Naive thymus-derived CD8-positive, alpha-beta T cell (primary cell): Measurements from ENCODE around the gene PRND. TPM values are rescaled to one million over a fixed set of nuclear protein-coding genes. Genes with fewer than 3 reads are reported as not detected.
A peak's percentile ranks its signal among the peaks of the same experiment; 100 is the strongest.

ENCODE experiments used
- ATAC-seq, 2 donors: fragments of 150-1000 bp; cut with Tn5 transposase in 1 of 2; sonication (Bioruptor Pico), chemical (Tn5 transposase) in 1 of 2; 1 replicate in 1 of 2; 2 replicates in 1 of 2; pipeline ENCODE4 v1.10.0; 2021; ENCODE audit warnings: mild to moderate bottlenecking in 2 of 2, moderate library complexity in 2 of 2
- POLR2A ChIA-PET: fragments of 350-600 bp; sonication (Branson Sonifier 250); formaldehyde crosslinking; loops from one replicate; lab custom pipeline; 2021; ENCODE audit warnings: antibody characterized with exemption; lab: Charles Lee
- DNase-seq, 10 donors: peaks; one replicate each; pipeline versions ENCODE4 v3.0.0 to v3.0.0-alpha.2; 2020 to 2022
- H3K27ac Mint-ChIP-seq, 10 donors: one replicate each; pipeline ENCODE4 v1.8.0; 2020 to 2022; ENCODE audit warnings: mild to moderate bottlenecking in 10 of 10, mixed read lengths in 10 of 10, moderate library complexity in 4 of 10, inconsistent platforms in 1 of 10
- H3K27me3 Mint-ChIP-seq, 5 donors: one replicate each; pipeline ENCODE4 v1.8.0; 2021 to 2022; ENCODE audit warnings: mixed read lengths in 5 of 5
- H3K36me3 Mint-ChIP-seq, 3 donors: one replicate each; pipeline ENCODE4 v1.8.0; 2020 to 2022; ENCODE audit warnings: mixed read lengths in 3 of 3, mild to moderate bottlenecking in 2 of 3, inconsistent platforms in 1 of 3
- H3K4me1 Mint-ChIP-seq, 4 donors: one replicate each; pipeline ENCODE4 v1.8.0; 2021 to 2022; ENCODE audit warnings: mixed read lengths in 4 of 4
- H3K4me3 Mint-ChIP-seq, 10 donors: one replicate each; pipeline ENCODE4 v1.8.0; 2020 to 2022; ENCODE audit warnings: mild to moderate bottlenecking in 10 of 10, mixed read lengths in 10 of 10, moderate library complexity in 6 of 10, inconsistent platforms in 1 of 10
- H3K9me3 Mint-ChIP-seq, 9 donors: one replicate each; pipeline ENCODE4 v1.8.0; 2020 to 2022; ENCODE audit warnings: mixed read lengths in 9 of 9, mild to moderate bottlenecking in 3 of 9, inconsistent platforms in 1 of 9, moderate library complexity in 1 of 9
- polyA plus RNA-seq, 3 donors: library from polyadenylated mRNA; unstranded; fragments of 300-500 nt; fragmentation: Illumina TruSeq; gene quantifications; one replicate each; pipeline ENCODE4 v1.2.3, GENCODE V29; 2021
- total RNA-seq, 8 experiments: library from RNA in 2 of 8; stranded (reverse) in 2 of 8; gene quantifications; one replicate each; pipeline ENCODE4 v1.2.3 and lab custom pipeline; 2021 to 2026

The PRND gene
- total and polyA plus RNA-seq, 5 experiments from 2014 or later: not detected

DNA sequence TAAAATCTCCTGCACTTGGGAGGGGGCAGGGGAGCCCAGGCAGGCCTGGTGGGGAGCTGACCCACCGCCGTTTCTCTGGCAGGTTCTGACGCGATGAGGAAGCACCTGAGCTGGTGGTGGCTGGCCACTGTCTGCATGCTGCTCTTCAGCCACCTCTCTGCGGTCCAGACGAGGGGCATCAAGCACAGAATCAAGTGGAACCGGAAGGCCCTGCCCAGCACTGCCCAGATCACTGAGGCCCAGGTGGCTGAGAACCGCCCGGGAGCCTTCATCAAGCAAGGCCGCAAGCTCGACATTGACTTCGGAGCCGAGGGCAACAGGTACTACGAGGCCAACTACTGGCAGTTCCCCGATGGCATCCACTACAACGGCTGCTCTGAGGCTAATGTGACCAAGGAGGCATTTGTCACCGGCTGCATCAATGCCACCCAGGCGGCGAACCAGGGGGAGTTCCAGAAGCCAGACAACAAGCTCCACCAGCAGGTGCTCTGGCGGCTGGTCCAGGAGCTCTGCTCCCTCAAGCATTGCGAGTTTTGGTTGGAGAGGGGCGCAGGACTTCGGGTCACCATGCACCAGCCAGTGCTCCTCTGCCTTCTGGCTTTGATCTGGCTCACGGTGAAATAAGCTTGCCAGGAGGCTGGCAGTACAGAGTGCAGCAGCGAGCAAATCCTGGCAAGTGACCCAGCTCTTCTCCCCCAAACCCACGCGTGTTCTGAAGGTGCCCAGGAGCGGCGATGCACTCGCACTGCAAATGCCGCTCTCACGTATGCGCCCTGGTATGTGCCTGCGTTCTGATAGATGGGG, 3.0 kb downstream of the PRND start:
- H3K27ac Mint-ChIP-seq: peak overlapping the region in 1 of 10 donors; percentile 61

DNA sequence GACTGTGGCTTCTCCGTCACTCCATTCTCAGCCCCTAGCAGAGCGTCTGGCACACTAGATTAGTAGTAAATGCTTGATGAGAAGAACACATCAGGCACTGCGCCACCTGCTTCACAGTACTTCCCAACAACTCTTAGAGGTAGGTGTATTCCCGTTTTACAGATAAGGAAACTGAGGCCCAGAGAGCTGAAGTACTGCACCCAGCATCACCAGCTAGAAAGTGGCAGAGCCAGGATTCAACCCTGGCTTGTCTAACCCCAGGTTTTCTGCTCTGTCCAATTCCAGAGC, 3.5 kb downstream of the PRND start:
- Mint-ChIP-seq H3K4me1 (peaks cover 9 to 28% (median 20%) of the 10 kb centered on the region in 4 donors), H3K27me3 (peaks cover 0 to 1% (median 0%) of the 10 kb centered on the region in 5 donors), H3K27ac (peak overlapping the region in 1 of 10 donors; percentile 61), H3K9me3 (no peaks in the 10 kb centered on the region), H3K4me3 (no peak overlapping the region), H3K36me3 (no peaks in the 10 kb centered on the region)
- ATAC-seq (no peak), DNase-seq (no peak)
- POLR2A ChIA-PET: no interaction called here

More for the DNA sequence above, 3.0 kb downstream of the PRND start:
- no peak overlapping the region for H3K4me3 Mint-ChIP-seq
- H3K36me3 Mint-ChIP-seq: no peaks in the 10 kb centered on the region
- DNase-seq (no peak), ATAC-seq (no peak)
- peaks cover 0 to 1% (median 0%) of the 10 kb centered on the region in 5 donors for H3K27me3 Mint-ChIP-seq
- H3K9me3 Mint-ChIP-seq: no peaks in the 10 kb centered on the region
- peaks cover 9 to 34% (median 23%) of the 10 kb centered on the region in 4 donors for H3K4me1 Mint-ChIP-seq
- POLR2A ChIA-PET: no interaction called here

DNA sequence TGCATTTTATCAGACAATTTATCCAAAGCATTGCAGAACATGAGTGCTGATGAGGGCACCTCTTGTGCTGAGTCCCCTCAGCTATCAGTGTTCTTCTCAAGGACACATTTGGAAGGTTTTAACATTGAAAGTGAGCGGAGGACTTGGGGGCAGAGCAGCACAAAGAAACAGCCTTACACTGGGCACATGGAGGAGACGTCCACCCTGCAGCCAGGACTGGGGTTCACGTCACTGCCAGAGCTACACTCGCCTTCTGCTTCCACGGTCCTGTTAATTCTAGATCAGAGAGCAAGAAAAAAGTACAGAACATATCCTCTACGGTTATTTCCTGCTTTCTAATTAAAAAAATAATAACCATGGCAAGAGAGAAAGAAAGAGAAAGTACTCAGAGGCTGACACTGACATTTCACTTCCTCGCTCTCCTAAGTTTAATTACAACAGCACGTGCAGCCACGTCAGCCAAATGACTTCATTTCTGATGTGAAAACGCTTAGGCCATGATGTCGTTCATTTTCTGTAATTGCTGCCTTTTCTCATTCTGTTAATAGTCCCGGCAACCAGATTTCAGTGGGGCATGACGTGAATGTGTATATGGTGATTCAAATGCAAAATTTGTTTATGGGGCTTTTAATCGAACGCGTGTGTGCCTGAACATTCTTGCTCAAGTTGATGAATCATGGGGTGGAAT, 5.1 kb downstream of the PRND start:
- peak overlapping the region; percentile 66 to 90 (median 83) for H3K27ac Mint-ChIP-seq
- peaks cover 0 to 4% (median 1%) of the 10 kb centered on the region in 5 donors for H3K27me3 Mint-ChIP-seq
- peak; percentile 76 to 90 for ATAC-seq
- DNase-seq: peak in 6 of 10 donors; percentile 19 to 69 (median 44)
- H3K4me3 Mint-ChIP-seq: peak overlapping the region; percentile 56 to 80 (median 67)
- H3K4me1 Mint-ChIP-seq: peaks cover 7 to 18% (median 10%) of the 10 kb centered on the region in 4 donors
- POLR2A ChIA-PET: no interaction called here
- H3K36me3 Mint-ChIP-seq: no peaks in the 10 kb centered on the region
- H3K9me3 Mint-ChIP-seq: no peaks in the 10 kb centered on the region

DNA sequence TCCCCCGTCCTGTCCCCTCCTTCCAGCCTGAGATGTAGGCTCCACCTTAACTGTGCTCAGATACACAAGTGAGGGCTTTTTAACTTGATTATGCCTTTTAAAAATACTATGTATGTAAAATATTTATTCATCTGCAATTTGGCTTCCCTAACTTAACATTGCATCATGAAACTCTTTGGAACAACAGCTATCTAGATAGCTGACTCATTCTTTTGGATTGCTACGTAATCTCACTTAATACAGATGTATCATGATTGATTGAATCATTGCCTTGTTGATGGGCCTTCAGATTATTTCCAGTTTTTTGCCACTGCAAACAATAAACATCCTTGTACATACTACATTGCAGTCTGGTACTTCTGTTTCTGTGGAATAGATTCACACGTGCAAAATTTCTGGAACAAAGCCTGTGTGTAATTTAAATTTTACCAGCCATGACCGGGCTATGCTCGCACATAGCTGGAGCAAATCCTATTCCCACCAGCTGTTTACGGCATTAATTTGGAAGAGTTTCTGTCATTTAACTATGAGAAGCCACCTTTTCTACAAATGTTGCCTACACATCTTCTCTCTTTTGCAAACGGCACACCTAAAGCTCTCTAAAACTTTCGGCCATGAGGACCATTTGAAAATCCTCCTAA, 6.5 kb downstream of the PRND start:
- no peak for ATAC-seq
- Mint-ChIP-seq H3K4me3 (no peak overlapping the region), H3K27me3 (peaks cover 9 to 16% (median 11%) of the 10 kb centered on the region in 5 donors), H3K27ac (peak overlapping the region in 2 of 10 donors; percentile 43 to 74), H3K4me1 (peaks cover 7 to 18% (median 10%) of the 10 kb centered on the region in 4 donors), H3K36me3 (no peaks in the 10 kb centered on the region), H3K9me3 (no peaks in the 10 kb centered on the region)
- POLR2A ChIA-PET: no interaction called here
- DNase-seq: no peak

DNA sequence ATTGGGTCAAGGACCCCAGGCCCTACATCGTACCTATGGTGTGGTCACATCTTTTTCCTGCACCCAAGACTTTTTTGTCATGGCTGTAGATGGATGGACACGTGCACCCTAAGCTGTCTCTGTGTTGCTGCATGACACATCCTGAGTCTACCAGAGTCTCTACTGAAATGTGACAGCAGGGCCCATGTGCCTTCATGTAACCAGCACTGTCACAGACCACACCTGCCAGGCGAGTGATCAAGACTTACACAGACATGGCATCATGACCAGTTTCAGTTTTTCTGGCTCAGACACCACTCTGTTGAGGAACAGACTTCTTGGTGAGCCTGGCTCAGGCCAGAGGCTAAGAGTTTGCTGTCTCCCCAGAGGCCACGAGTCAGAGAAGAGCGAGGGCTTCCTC, 7.6 kb downstream of the PRND start:
- Mint-ChIP-seq H3K27me3 (peaks cover 10 to 17% (median 12%) of the 10 kb centered on the region in 5 donors), H3K4me1 (peaks cover 7 to 18% (median 10%) of the 10 kb centered on the region in 4 donors), H3K9me3 (no peaks in the 10 kb centered on the region), H3K27ac (peak overlapping the region in 1 of 10 donors; percentile 21), H3K36me3 (no peaks in the 10 kb centered on the region), H3K4me3 (no peak overlapping the region)
- ATAC-seq (no peak), DNase-seq (no peak)
- POLR2A ChIA-PET: no interaction called here

DNA sequence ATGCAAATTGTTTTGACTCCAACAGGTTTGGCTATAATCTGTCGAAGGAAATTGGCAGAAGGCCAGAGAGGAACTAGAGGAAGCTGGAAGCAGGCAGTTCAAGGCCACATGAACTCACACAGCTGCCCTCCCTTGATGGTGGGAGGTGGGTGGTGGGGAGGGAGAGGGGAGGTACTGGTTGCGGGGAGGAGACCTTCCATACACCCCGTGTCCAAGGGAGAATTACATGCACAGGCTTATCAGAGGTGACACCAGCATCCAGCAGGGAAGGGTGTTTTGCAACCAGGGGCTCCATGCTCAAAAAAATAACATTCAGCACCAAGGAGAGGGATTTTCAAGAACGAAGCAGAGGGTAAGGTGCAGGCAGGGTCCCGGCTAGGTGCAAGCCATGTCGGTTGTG, 9.1 kb downstream of the PRND start:
- no peak overlapping the region for H3K27ac Mint-ChIP-seq
- no peaks in the 10 kb centered on the region for H3K9me3 Mint-ChIP-seq
- peaks cover 13 to 24% (median 20%) of the 10 kb centered on the region in 5 donors for H3K27me3 Mint-ChIP-seq
- ATAC-seq (no peak), DNase-seq (no peak)
- peaks cover 0 to 2% (median 0%) of the 10 kb centered on the region in 3 donors for H3K36me3 Mint-ChIP-seq
- POLR2A ChIA-PET: no interaction called here
- peaks cover 7 to 18% (median 10%) of the 10 kb centered on the region in 4 donors for H3K4me1 Mint-ChIP-seq
- H3K4me3 Mint-ChIP-seq: no peak overlapping the region

DNA sequence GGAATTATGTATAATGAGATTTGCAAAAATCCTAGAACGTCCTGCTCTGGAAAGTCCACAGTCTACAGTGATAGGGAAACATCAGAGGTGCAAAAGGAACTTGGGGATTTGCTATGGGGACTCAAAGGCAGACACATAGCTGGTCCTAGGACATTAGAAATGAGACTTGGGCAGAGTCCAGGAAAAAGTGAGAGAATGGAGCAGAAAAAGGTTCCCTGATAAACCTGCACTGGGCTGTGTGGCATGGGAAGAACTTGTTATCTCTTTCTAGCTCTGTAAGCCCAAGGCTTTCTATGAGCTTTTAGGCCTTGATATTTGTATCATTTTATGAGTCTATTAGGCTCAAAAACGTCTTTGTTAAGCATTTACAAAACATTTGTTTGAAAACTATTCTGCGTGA, 15.2 kb downstream of the PRND start:
- no peaks in the 10 kb centered on the region for H3K9me3 Mint-ChIP-seq
- H3K4me1 Mint-ChIP-seq: peaks cover 0 to 6% (median 4%) of the 10 kb centered on the region in 4 donors
- no peak overlapping the region for H3K27ac Mint-ChIP-seq
- no peak overlapping the region for H3K4me3 Mint-ChIP-seq
- ATAC-seq (no peak), DNase-seq (no peak)
- peaks cover 0 to 2% (median 0%) of the 10 kb centered on the region in 3 donors for H3K36me3 Mint-ChIP-seq
- peaks cover 22 to 40% (median 31%) of the 10 kb centered on the region in 5 donors for H3K27me3 Mint-ChIP-seq
- POLR2A ChIA-PET: interaction anchor here (0.6 kb wide), 1 partner anchor 256 kb away, joined by 7 read pairs; no protein-coding TSS in a partner anchor

DNA sequence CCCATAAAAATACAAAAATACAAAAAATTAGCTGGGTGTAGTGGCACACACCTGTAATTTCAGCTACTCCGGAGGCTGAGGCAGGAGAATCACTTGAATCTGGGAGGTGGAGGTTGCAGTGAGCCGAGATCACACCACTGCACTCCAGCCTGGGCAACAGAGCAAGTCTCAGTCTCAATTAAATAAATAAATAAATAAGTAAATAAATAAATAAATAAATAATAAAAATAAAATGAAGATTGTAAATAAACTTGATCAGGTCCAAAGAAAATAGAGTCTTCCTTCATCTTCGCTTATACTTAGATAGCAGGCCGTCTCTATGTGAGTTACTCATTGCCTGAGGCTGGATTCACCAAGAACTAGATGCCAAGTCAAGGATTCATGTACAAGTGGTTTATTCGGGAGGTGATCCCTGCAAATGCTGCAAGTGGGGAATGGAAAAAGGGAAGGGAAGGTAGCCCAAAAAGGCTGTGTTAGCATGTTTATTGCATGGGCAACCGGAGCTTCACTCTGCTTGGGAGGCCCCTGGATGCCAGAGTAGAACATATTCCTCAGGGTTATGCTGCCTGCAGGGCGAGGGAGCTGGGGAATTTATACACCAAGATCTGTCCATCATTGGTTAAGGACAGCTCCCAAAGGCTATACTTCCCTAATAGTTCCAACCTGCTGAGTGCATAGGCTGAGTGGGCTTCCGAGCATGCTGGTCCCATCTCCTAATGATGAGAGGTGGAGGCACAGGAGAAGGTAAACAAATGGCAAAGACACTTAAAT, 16.3 kb downstream of the PRND start:
- H3K4me3 Mint-ChIP-seq: no peak overlapping the region
- no peak overlapping the region for H3K27ac Mint-ChIP-seq
- ATAC-seq: no peak
- peaks cover 14 to 29% (median 23%) of the 10 kb centered on the region in 5 donors for H3K27me3 Mint-ChIP-seq
- H3K4me1 Mint-ChIP-seq: peaks cover 0 to 6% (median 4%) of the 10 kb centered on the region in 4 donors
- H3K36me3 Mint-ChIP-seq: peaks cover 0 to 2% (median 0%) of the 10 kb centered on the region in 3 donors
- POLR2A ChIA-PET: no interaction called here
- H3K9me3 Mint-ChIP-seq: no peaks in the 10 kb centered on the region
- no peak for DNase-seq

DNA sequence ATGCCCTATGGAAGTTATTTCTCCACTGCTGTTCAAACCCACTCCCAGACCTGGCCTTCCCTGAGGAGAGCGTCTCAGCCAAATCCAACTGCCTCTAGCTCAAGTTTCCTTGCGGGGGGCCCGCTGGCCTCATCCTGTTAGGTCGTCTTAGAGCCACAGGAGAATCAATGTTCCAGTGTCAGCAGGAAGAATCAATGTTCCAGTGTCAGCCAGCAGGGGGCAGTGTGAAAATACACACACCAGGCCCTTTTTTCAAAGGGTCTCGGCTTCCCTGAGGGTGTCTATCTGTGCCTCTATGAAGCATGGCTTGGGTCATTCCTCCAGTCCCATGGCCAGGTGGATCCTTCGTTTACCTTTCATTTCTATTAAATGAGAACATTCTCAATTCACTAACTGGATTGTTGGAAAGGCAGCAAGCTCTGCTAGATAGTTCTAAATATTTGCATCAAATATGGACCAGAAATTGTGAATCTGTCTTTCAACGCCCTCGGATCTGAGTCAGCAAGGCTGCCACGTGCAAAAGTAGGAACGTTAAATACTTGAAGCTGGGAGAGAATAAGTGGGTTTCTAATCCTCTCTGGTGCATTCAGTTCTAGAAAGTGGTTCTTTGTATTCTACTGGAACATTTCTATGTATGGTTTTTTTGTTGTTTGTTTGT, 19.2 kb downstream of the PRND start:
- Mint-ChIP-seq H3K9me3 (no peaks in the 10 kb centered on the region), H3K36me3 (no peaks in the 10 kb centered on the region), H3K4me3 (no peak overlapping the region), H3K27me3 (peaks cover 8 to 18% (median 15%) of the 10 kb centered on the region in 5 donors), H3K4me1 (peaks cover 0 to 6% (median 4%) of the 10 kb centered on the region in 4 donors), H3K27ac (no peak overlapping the region)
- POLR2A ChIA-PET: no interaction called here
- DNase-seq: peak; percentile 37 to 80 (median 60)
- ATAC-seq: peak; percentile 65 to 67

DNA sequence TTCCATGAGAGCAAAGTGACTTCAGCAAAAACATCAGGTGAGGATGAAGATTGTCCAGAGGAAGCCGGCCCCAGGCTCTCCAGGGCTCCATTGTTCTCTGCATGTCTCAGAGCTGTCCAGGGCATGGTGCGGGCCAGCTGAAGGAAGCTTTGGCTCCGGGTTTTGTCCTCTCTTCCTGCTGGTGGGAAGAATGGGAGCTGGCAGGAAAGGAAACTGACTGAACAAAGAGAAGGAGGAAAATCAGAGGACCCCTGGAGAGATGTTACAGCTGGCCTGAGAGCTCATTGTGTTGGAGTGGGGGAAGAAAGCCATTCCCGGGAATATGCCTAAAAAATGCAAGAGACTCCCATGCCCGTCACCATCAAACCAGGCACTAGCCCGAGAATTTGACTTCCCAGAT, 27.1 kb downstream of the PRND start:
- no peak for DNase-seq
- no peak for ATAC-seq
- H3K4me1 Mint-ChIP-seq: no peaks in the 10 kb centered on the region
- no peak overlapping the region for H3K4me3 Mint-ChIP-seq
- H3K27ac Mint-ChIP-seq: no peak overlapping the region
- H3K27me3 Mint-ChIP-seq: peaks cover 0 to 1% (median 0%) of the 10 kb centered on the region in 5 donors
- POLR2A ChIA-PET: no interaction called here
- H3K9me3 Mint-ChIP-seq: peaks cover 0 to 5% (median 0%) of the 10 kb centered on the region in 9 donors
- peaks cover 0 to 4% (median 0%) of the 10 kb centered on the region in 3 donors for H3K36me3 Mint-ChIP-seq

DNA sequence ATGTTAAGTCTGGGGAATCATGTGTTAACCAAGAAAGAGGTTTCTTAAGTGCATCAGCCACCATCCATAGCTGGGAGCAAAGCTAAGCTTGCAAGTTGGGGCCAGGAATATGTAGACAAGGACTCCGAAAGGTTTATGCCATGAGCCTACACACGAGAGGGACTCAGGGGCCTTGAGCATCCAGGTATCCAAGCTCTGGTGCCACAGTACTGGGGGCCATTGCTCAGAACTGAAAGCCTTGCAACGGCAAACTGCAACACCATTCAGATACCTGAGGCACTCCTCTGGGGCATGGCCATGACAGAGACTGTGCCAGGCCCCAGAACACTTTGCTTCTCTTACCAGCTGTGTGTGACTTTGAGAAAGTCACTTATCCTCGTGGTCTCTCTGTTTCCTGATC, 27.6 kb downstream of the PRND start:
- Mint-ChIP-seq H3K36me3 (peaks cover 0 to 4% (median 0%) of the 10 kb centered on the region in 3 donors), H3K9me3 (peaks cover 0 to 5% (median 0%) of the 10 kb centered on the region in 9 donors), H3K4me1 (no peaks in the 10 kb centered on the region), H3K4me3 (no peak overlapping the region), H3K27me3 (peaks cover 0 to 1% (median 0%) of the 10 kb centered on the region in 5 donors), H3K27ac (no peak overlapping the region)
- no peak for ATAC-seq
- DNase-seq: no peak
- POLR2A ChIA-PET: no interaction called here
